Left lung (tissue), 10 donors: ENCODE results near the gene RAB31. TPM values are rescaled to one million over a fixed set of nuclear protein-coding genes. Genes with fewer than 3 reads are reported as not detected.
A peak's percentile ranks its signal among the peaks of the same experiment; 100 is the strongest.

ENCODE experiments used
- ATAC-seq: fragments of 200-7000 bp; cut with Tn5 transposase; one replicate; pipeline ENCODE4 v1.9.1; 2020; ENCODE audit warnings: moderate library complexity
- DNase-seq, 4 donors: peaks; one replicate each; pipeline ENCODE4 v3.0.0-alpha.2; 2013 to 2020
- H3K27ac ChIP-seq, 2 donors: fragments of 200-600 bp; sonication (generic) in 1 of 2; one replicate each; pipeline versions ENCODE4 v1.5.0 to v1.8.0; 2020 to 2021
- H3K27me3 ChIP-seq, 2 donors: fragments of 200-600 bp; sonication (generic) in 1 of 2; one replicate each; pipeline versions ENCODE4 v1.5.0 to v1.8.0; 2020 to 2021
- H3K36me3 ChIP-seq, 2 donors: fragments of 200-600 bp; sonication (generic) in 1 of 2; one replicate each; pipeline versions ENCODE4 v1.5.0 to v1.8.0; 2020 to 2021
- H3K4me1 ChIP-seq, 2 donors: fragments of 200-600 bp; one replicate each; pipeline ENCODE4 v1.8.0; 2021
- H3K4me3 ChIP-seq, 2 donors: fragments of 200-600 bp; sonication (generic) in 1 of 2; one replicate each; pipeline versions ENCODE4 v1.5.0 to v1.8.0; 2020 to 2021; ENCODE audit warnings: mild to moderate bottlenecking in 1 of 2
- H3K9me3 ChIP-seq, 2 donors: fragments of 200-600 bp; sonication (generic) in 1 of 2; one replicate each; pipeline versions ENCODE4 v1.5.0 to v1.8.0; 2020 to 2021
- intact Hi-C, 2 donors: fragments of 100-400 bp; cut with DNase I; formaldehyde crosslinking; loops; one replicate each; pipeline versions ENCODE4 v1.11.2 to v1.14.2; 2022
- polyA plus RNA-seq, 6 donors: library from polyadenylated mRNA; unstranded; fragments of 120-200 nt; gene quantifications; one replicate each; pipeline ENCODE4 v1.2.1, GENCODE V29; 2013; ENCODE audit not compliant: insufficient read length in 6 of 6
- total RNA-seq, 2 donors: library from RNA; stranded (reverse); fragmentation: NEBNext Ultra II Directional; extraction: Animal tissue kit (Norgen Biotek cat#: 25700); gene quantifications; one replicate each; pipeline ENCODE4 v1.2.1, GENCODE V29; 2021
- TF ChIP-seq, protein P1 (sequence below), 2 donors: fragments of 200-600 bp; sonication (generic) in 1 of 2; IDR thresholded peaks; one replicate each; pipeline versions ENCODE4 v1.5.0 to v1.8.0; 2021; ENCODE audit warnings: antibody characterized with exemption in 2 of 2
- donor health status: DM: no; HTN: yes; CAD: no.
- donor health status: DM: no; HTN: no; CAD: no.

Gene RAB31
- total and polyA plus RNA-seq, 8 donors = 30.3 to 135 (median 37.3) TPM

- H3K27ac ChIP-seq = peak overlapping the region; percentile 40 to 60
- intact Hi-C loops = no loop called here
- ATAC-seq (no peak), DNase-seq (peak in 1 of 4 donors; percentile 21)
- TF ChIP-seq, protein P1, sequence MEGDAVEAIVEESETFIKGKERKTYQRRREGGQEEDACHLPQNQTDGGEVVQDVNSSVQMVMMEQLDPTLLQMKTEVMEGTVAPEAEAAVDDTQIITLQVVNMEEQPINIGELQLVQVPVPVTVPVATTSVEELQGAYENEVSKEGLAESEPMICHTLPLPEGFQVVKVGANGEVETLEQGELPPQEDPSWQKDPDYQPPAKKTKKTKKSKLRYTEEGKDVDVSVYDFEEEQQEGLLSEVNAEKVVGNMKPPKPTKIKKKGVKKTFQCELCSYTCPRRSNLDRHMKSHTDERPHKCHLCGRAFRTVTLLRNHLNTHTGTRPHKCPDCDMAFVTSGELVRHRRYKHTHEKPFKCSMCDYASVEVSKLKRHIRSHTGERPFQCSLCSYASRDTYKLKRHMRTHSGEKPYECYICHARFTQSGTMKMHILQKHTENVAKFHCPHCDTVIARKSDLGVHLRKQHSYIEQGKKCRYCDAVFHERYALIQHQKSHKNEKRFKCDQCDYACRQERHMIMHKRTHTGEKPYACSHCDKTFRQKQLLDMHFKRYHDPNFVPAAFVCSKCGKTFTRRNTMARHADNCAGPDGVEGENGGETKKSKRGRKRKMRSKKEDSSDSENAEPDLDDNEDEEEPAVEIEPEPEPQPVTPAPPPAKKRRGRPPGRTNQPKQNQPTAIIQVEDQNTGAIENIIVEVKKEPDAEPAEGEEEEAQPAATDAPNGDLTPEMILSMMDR (IDR thresholded peaks at IDR 0.05) = no peak
- no peaks in the 10 kb centered on the region for H3K9me3 ChIP-seq
- peaks cover 0 to 14% of the 10 kb centered on the region in 2 donors for H3K4me1 ChIP-seq
- peaks cover 0 to 20% of the 10 kb centered on the region in 2 donors for H3K36me3 ChIP-seq
- no peak overlapping the region for H3K4me3 ChIP-seq
- H3K27me3 ChIP-seq = no peaks in the 10 kb centered on the region
Measured at GRCh38 chr18:9835825-9836224, 127.7 kb downstream of the RAB31 start.

DNA sequence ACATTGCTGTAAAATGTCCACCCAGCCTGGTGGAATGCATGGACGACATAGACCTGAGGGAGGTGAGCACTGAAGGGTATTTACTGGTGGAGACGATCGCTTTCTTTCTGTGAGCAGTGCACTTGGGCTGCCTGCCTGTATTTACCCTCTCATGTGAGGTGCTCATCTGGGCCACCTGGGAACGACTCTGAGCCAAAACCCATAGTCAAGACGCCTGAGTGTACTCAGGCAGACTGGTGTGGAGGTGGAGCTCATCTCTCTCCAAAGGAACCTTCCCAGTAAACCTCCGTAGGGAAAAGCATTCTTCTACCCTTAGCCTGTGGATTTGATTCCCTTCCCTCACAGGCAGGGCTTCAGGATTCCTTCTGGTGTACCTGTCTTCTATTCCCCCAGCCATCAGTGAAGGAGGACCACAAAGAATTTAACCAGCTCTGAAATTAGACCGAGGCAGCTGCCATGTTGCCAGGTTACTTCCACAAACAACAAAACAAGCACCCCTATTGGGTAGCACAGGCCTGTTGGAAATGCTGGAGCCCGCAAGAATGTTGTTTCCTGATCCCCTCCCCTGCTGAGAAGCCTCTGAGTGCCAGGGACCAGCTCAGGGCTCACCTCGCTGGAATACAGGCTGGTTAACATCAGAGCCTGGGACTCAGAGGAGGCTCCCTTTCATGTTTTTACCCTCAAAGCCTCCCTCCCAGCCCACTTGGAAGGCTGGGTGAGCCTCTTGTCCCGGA, 130.2 kb downstream of the RAB31 start:
- peak; percentile 83 for ATAC-seq
- Histone ChIP-seq H3K4me3 (no peak overlapping the region), H3K4me1 (peaks cover 0 to 19% of the 10 kb centered on the region in 2 donors), H3K9me3 (no peaks in the 10 kb centered on the region), H3K36me3 (peaks cover 0 to 6% of the 10 kb centered on the region in 2 donors), H3K27me3 (no peaks in the 10 kb centered on the region), H3K27ac (peak overlapping the region; percentile 74 to 76)
- intact Hi-C loops = no loop called here
- peak in 2 of 4 donors; percentile 58 to 82 for DNase-seq
- TF ChIP-seq, protein P1 (IDR thresholded peaks at IDR 0.05) = no peak

DNA sequence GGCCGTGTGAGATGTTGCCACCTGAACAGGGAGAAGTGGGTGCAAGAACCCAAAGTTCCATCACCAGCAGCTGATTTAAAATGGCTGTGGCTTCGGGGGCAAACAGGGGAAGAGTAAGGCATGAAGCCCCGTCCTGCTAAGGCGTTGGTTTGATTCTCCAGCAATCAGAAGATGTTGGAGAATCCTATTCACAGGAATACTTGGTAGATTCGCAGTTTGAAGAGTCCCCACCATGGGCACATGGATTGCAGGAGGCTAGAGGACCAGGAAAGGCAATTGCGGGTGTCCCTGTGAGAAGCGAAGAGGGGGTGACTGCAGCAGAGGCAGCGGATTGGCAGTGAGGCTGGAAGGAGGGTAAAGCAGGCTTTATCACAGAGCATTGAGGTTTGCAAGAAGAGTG, 131.1 kb downstream of the RAB31 start:
- peak overlapping the region; percentile 74 to 76 for H3K27ac ChIP-seq
- peaks cover 0 to 6% of the 10 kb centered on the region in 2 donors for H3K36me3 ChIP-seq
- H3K4me3 ChIP-seq = no peak overlapping the region
- DNase-seq (no peak), ATAC-seq (no peak)
- peaks cover 0 to 19% of the 10 kb centered on the region in 2 donors for H3K4me1 ChIP-seq
- no peaks in the 10 kb centered on the region for H3K9me3 ChIP-seq
- intact Hi-C loops = no loop called here
- no peaks in the 10 kb centered on the region for H3K27me3 ChIP-seq
- TF ChIP-seq, protein P1 (IDR thresholded peaks at IDR 0.05) = no peak

- Histone ChIP-seq H3K27ac (no peak overlapping the region), H3K4me3 (no peak overlapping the region), H3K9me3 (no peaks in the 10 kb centered on the region), H3K4me1 (peaks cover 0 to 19% of the 10 kb centered on the region in 2 donors), H3K36me3 (peaks cover 0 to 12% of the 10 kb centered on the region in 2 donors), H3K27me3 (no peaks in the 10 kb centered on the region)
- intact Hi-C loops = no loop called here
- no peak for ATAC-seq
- TF ChIP-seq, protein P1 (IDR thresholded peaks at IDR 0.05) = no peak
- no peak for DNase-seq
Measured at GRCh38 chr18:9839853-9840252, 131.8 kb downstream of the RAB31 start.

GRCh38 chr18:9841752-9842151, 133.7 kb downstream of the RAB31 start:
- peaks cover 7 to 20% of the 10 kb centered on the region in 2 donors for H3K4me1 ChIP-seq
- intact Hi-C loops = no loop called here

More at GRCh38 chr18:9841752-9842151, 133.7 kb downstream of the RAB31 start:
- no peaks in the 10 kb centered on the region for H3K9me3 ChIP-seq
- H3K36me3 ChIP-seq = peaks cover 0 to 23% of the 10 kb centered on the region in 2 donors
- H3K27ac ChIP-seq = no peak overlapping the region
- ATAC-seq = no peak
- H3K4me3 ChIP-seq = no peak overlapping the region
- DNase-seq = no peak
- no peaks in the 10 kb centered on the region for H3K27me3 ChIP-seq
- TF ChIP-seq, protein P1 (IDR thresholded peaks at IDR 0.05) = no peak
